OCI-LY7 (cell line): ENCODE results near the gene MEF2A. TPM values are rescaled to one million over a fixed set of nuclear protein-coding genes. Genes with fewer than 3 reads are reported as not detected.

Experiments
- BruUV-seq: library from RNA; stranded (reverse); fragments of 400-500 nt; replicated peaks from 2 replicates; lab custom pipeline; 2021; lab: Mats Ljungman, UMichigan
- CTCF ChIA-PET: fragments of 300-600 bp; sonication (Branson Sonifier 250); formaldehyde crosslinking; loops from one replicate; lab custom pipeline; 2022; ENCODE audit warnings: antibody characterized with exemption; ENCODE audit not compliant: unreplicated experiment; lab: Charles Lee
- POLR2A ChIA-PET: fragments of 300-600 bp; sonication (Branson Sonifier 250); formaldehyde crosslinking; loops from one replicate; lab custom pipeline; 2022; ENCODE audit warnings: antibody characterized with exemption; lab: Charles Lee
- DNase-seq: peaks from one replicate; pipeline ENCODE4 v3.0.0-alpha.2; 2015; ENCODE audit warnings: low spot score
- H2AFZ ChIP-seq: fragments of 200-600 bp; sonication (generic), shearing (Covaris generic); 2 replicates; pipeline ENCODE4 v1.6.1; 2014; ENCODE audit warnings: mild to moderate bottlenecking, antibody characterized with exemption, low read length, moderate library complexity
- H3K27ac ChIP-seq: fragments of 200-600 bp; sonication (generic); 2 replicates; pipeline ENCODE4 v1.5.1; 2014; ENCODE audit warnings: mixed run types, low read depth, mild to moderate bottlenecking, moderate library complexity, low read length, inconsistent platforms; ENCODE audit not compliant: poor library complexity, severe bottlenecking
- H3K36me3 ChIP-seq: fragments of 200-600 bp; sonication (generic); 2 replicates; pipeline ENCODE4 v1.6.1; 2014; ENCODE audit warnings: mild to moderate bottlenecking, antibody characterized with exemption, low read length, moderate library complexity, mixed read lengths; ENCODE audit not compliant: insufficient read depth
- H3K4me1 ChIP-seq: fragments of 200-600 bp; sonication (generic); 2 replicates; pipeline ENCODE4 v1.5.1; 2014; ENCODE audit warnings: mild to moderate bottlenecking, low read length; ENCODE audit not compliant: insufficient read depth, poor library complexity, severe bottlenecking
- H3K4me2 ChIP-seq: fragments of 200-600 bp; sonication (generic); 2 replicates; pipeline ENCODE4 v1.6.1; 2014; ENCODE audit warnings: mild to moderate bottlenecking, low read length
- H3K4me3 ChIP-seq: fragments of 200-600 bp; sonication (generic); 2 replicates; pipeline ENCODE4 v1.5.1; 2014; ENCODE audit warnings: mild to moderate bottlenecking, low read depth, low read length; ENCODE audit not compliant: poor library complexity, severe bottlenecking
- H3K79me2 ChIP-seq: fragments of 200-600 bp; sonication (generic); 2 replicates; pipeline ENCODE4 v1.6.1; 2016; ENCODE audit warnings: low read depth, mild to moderate bottlenecking, low read length, moderate library complexity, mixed read lengths; ENCODE audit not compliant: insufficient read depth
- H3K9me2 ChIP-seq: fragments of 200-600 bp; sonication (generic); 2 replicates; pipeline ENCODE4 v1.6.1; 2016; ENCODE audit warnings: mild to moderate bottlenecking, low read length, mixed read lengths; ENCODE audit not compliant: insufficient read depth
- H3K9me3 ChIP-seq: fragments of 200-600 bp; sonication (generic); 2 replicates; pipeline ENCODE4 v1.6.1; 2014; ENCODE audit warnings: mild to moderate bottlenecking, mixed run types, low read length, mixed read lengths
- H4K20me1 ChIP-seq: fragments of 200-600 bp; sonication (generic); 2 replicates; pipeline ENCODE4 v1.6.1; 2014; ENCODE audit warnings: mild to moderate bottlenecking, antibody characterized with exemption, low read length, moderate library complexity, mixed read lengths; ENCODE audit not compliant: insufficient read depth
- CTCF ChIP-seq: fragments of 200-600 bp; sonication (generic); conservative IDR thresholded peaks from 2 replicates; pipeline ENCODE4 v1.5.1; 2014; ENCODE audit warnings: mild to moderate bottlenecking, antibody characterized with exemption, low read length, moderate library complexity, mixed read lengths
- EZH2phosphoT487 ChIP-seq: fragments of 200-600 bp; sonication (generic); IDR thresholded peaks from 2 replicates; pipeline ENCODE4 v1.6.1; 2018; ENCODE audit warnings: low read depth, borderline replicate concordance, mild to moderate bottlenecking, mixed run types, antibody characterized with exemption, low read length, moderate library complexity, mixed read lengths
- intact Hi-C: fragments of 100-400 bp; cut with micrococcal nuclease; formaldehyde crosslinking; loops from one replicate; pipeline ENCODE4 v1.10.0; 2022; ENCODE audit not compliant: unreplicated experiment
- total RNA-seq, 2 experiments: library from RNA; depleted of rRNA in 1 of 2; stranded (reverse); fragments of >200 nt in 1 of 2; shearing (Covaris generic) in 1 of 2; gene quantifications; 2 replicates each; pipeline ENCODE4 v1.2.3, GENCODE V29; 2014 to 2022

Gene MEF2A
- total RNA-seq, 2 experiments from 2014 or later: 28.0 to 38.2 TPM

GRCh38 chr15:99728916-99729315 lies 163.1 kb downstream of the MEF2A start:
- no peaks in the 10 kb centered on the region for H3K79me2 ChIP-seq
- CTCF ChIA-PET: no interaction called here
- H4K20me1 ChIP-seq: no peaks in the 10 kb centered on the region
- no peaks in the 10 kb centered on the region for H3K9me2 ChIP-seq
- no peak overlapping the region for H3K4me2 ChIP-seq
- intact Hi-C loops: no loop called here
- peaks cover 3% of the 10 kb centered on the region for H3K4me1 ChIP-seq
- no peak for TF ChIP-seq CTCF
- no peak for TF ChIP-seq EZH2phosphoT487
- H3K36me3 ChIP-seq: no peaks in the 10 kb centered on the region
- H3K27ac ChIP-seq: no peak overlapping the region
- no peak overlapping the region for H2AFZ ChIP-seq
- BruUV-seq: no TSS peak
- no peak overlapping the region for H3K4me3 ChIP-seq
- no peaks in the 10 kb centered on the region for H3K9me3 ChIP-seq
- POLR2A ChIA-PET: no interaction called here
- DNase-seq: no peak

GRCh38 chr15:99729327-99729726 lies 163.5 kb downstream of the MEF2A start:
- ChIA-PET POLR2A (interaction anchor here (0.6 kb wide), 1 partner anchor 805 kb away, joined by 3 read pairs; no protein-coding TSS in a partner anchor), CTCF (no interaction called here)
- Histone ChIP-seq H3K36me3 (no peaks in the 10 kb centered on the region), H3K4me1 (peaks cover 3% of the 10 kb centered on the region), H4K20me1 (no peaks in the 10 kb centered on the region), H3K79me2 (no peaks in the 10 kb centered on the region), H3K27ac (no peak overlapping the region), H2AFZ (no peak overlapping the region), H3K4me3 (no peak overlapping the region), H3K9me3 (no peaks in the 10 kb centered on the region), H3K9me2 (no peaks in the 10 kb centered on the region), H3K4me2 (no peak overlapping the region)
- intact Hi-C loops: no loop called here
- no peak for TF ChIP-seq EZH2phosphoT487
- TF ChIP-seq CTCF: no peak
- no TSS peak for BruUV-seq
- no peak for DNase-seq

GRCh38 chr15:99729920-99730319 lies 164.1 kb downstream of the MEF2A start:
- no peaks in the 10 kb centered on the region for H3K36me3 ChIP-seq
- peak; percentile 47 for DNase-seq

More at GRCh38 chr15:99729920-99730319, 164.1 kb downstream of the MEF2A start:
- intact Hi-C loops: no loop called here
- no peak for TF ChIP-seq EZH2phosphoT487
- TF ChIP-seq CTCF: peak; percentile 75
- ChIA-PET POLR2A (interaction anchor here (0.6 kb wide), 1 partner anchor 806 kb away, joined by 3 read pairs; no protein-coding TSS in a partner anchor), CTCF (no interaction called here)
- Histone ChIP-seq H2AFZ (no peak overlapping the region), H3K4me3 (no peak overlapping the region), H3K4me1 (peaks cover 3% of the 10 kb centered on the region), H3K79me2 (no peaks in the 10 kb centered on the region), H3K27ac (no peak overlapping the region), H3K9me2 (no peaks in the 10 kb centered on the region), H3K9me3 (no peaks in the 10 kb centered on the region), H4K20me1 (no peaks in the 10 kb centered on the region), H3K4me2 (no peak overlapping the region)
- BruUV-seq: no TSS peak
